Loucy (cell line): ENCODE measurements around the gene SNRNP40.

Experiments
- EZH2phosphoT487 ChIP-seq: fragments of 200-600 bp; IDR thresholded peaks from 2 replicates; pipeline ENCODE4 v1.6.1; 2018; ENCODE audit warnings: antibody characterized with exemption, mild to moderate bottlenecking, moderate library complexity, borderline replicate concordance
- TF ChIP-seq, protein P1 (sequence below): fragments of 200-600 bp; sonication (generic); conservative IDR thresholded peaks from 2 replicates; pipeline ENCODE4 v1.5.1; 2014; ENCODE audit warnings: mild to moderate bottlenecking, antibody characterized with exemption, low read length

DNA sequence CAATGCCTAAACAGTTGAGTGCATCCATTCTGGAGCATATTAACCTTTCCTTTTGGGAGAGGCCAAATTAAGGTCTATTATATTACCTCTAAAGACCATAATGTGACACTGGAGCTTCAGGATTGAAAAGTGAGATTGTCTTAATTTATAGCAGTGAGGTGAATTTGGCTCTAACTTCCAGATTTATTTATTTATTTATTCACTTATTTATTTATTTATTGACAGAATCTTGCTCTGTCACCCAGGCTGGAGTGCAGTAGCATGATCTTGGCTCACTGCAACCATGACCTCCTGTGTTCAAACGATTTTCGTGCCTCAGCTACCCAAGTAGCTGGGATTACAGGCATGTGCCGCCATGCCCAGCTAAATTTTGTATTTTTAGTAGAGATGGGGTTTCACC lies 19.3 kb upstream of the SNRNP40 start:
- TF ChIP-seq, protein P1, sequence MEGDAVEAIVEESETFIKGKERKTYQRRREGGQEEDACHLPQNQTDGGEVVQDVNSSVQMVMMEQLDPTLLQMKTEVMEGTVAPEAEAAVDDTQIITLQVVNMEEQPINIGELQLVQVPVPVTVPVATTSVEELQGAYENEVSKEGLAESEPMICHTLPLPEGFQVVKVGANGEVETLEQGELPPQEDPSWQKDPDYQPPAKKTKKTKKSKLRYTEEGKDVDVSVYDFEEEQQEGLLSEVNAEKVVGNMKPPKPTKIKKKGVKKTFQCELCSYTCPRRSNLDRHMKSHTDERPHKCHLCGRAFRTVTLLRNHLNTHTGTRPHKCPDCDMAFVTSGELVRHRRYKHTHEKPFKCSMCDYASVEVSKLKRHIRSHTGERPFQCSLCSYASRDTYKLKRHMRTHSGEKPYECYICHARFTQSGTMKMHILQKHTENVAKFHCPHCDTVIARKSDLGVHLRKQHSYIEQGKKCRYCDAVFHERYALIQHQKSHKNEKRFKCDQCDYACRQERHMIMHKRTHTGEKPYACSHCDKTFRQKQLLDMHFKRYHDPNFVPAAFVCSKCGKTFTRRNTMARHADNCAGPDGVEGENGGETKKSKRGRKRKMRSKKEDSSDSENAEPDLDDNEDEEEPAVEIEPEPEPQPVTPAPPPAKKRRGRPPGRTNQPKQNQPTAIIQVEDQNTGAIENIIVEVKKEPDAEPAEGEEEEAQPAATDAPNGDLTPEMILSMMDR: no peak
- TF ChIP-seq EZH2phosphoT487: no peak
